Measurements from ENCODE around the gene SSMEM1. TPM values are rescaled to one million over a fixed set of nuclear protein-coding genes. Genes with fewer than 3 reads are reported as not detected.
"Not testable (repeated sequence)": the region's sequence is repeated elsewhere in the genome, so short reads cannot be mapped to it uniquely, and the experiment has no call there.

Gene SSMEM1
- total RNA-seq, 1 donor from 2014 or later, result not detected

DNA sequence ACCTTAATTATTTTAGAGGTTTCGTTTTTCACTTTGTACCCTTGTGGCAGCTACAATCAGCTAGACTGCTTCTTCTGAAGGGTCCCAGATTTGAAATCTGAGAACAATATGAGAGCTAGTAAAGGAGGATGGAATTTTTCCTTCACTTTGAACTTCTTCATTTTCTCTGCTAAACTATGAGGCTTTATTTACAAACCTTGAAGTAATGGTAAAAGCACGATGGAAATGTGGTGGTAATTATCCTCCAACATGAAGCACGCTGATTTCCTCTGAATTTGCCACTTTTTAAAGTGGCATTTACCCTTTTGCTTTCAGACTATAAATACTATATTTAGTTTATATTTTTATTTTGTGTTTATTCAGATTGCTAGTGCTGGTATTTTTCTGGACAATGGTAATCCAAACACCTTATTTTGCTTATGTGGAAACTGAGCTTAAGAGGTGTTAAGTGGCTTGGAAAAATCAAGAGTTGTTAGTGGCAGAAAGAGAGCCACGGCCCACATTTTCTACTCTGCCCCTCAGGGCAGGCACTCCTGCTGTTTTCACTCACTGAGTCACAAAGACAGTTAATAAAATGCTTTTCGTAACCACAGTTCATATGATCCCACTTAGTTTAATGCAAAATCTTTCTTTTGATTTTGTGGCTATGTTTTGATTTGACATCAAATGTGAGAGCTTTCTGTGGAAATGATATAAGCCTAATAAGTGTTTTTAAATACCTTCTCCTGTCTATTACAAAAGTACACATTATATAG is 2.7 kb downstream of the SSMEM1 start:
- intact Hi-C loops (cut with micrococcal nuclease), result no loop called here

DNA sequence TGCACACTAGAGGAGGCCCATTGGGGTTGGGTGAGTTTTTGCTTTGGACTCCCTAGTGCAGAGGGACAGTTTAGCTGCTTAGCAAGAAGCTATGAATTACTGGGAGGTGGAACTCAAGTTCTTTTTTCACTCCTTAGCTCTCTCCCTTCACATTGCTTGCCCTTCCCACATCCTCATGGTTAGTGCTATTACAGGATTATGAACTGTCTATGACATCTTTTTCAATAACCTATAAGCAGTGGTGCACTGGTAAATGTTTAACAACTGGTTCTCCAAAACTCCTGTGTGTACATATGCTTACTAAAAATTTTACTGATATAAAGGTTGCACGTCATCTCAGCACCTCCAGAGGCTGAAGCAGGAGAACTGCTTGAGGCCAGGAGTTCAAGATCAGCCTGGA is 6.2 kb downstream of the SSMEM1 start:
- intact Hi-C loops (cut with micrococcal nuclease), result no loop called here

DNA sequence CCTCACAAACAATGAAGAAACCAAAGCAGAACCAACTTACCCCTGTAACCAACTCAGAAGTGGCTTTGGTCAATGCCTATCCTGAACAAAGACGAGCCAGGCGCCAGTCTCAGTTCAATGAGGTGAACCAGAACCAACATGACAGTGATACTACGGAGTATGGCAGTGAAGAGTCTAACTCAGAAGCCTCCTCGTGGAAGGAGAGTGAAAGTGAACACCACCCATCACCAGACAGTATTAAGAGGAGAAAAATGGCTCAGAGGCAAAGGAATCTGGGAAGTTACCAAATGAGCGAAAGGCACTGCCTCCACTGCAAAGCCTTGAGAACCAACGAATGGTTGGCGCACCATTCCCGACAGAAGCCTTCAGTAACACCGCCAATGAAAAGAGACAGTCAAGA is 8.4 kb downstream of the SSMEM1 start:
- intact Hi-C loops (cut with micrococcal nuclease), result no loop called here

DNA sequence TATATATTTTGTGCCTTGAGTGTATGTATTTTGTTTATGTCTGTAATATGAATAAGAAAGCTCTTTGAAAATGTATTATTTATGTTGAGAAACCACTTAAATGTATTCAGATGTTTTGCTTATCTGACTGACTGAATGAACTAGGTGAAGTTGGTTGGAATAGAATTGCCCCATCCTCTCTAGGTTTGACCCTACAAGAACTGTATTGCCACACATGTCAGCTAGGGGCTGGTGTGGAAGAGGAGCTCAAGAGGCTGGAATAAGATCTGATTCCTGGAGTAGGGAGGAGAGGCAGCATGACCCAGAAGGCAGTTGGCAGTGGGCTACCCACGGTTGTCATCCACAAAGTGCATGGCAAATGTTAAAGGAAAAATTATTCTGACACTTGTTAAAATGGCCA is 9.1 kb downstream of the SSMEM1 start:
- intact Hi-C loops (cut with micrococcal nuclease), result no loop called here

DNA sequence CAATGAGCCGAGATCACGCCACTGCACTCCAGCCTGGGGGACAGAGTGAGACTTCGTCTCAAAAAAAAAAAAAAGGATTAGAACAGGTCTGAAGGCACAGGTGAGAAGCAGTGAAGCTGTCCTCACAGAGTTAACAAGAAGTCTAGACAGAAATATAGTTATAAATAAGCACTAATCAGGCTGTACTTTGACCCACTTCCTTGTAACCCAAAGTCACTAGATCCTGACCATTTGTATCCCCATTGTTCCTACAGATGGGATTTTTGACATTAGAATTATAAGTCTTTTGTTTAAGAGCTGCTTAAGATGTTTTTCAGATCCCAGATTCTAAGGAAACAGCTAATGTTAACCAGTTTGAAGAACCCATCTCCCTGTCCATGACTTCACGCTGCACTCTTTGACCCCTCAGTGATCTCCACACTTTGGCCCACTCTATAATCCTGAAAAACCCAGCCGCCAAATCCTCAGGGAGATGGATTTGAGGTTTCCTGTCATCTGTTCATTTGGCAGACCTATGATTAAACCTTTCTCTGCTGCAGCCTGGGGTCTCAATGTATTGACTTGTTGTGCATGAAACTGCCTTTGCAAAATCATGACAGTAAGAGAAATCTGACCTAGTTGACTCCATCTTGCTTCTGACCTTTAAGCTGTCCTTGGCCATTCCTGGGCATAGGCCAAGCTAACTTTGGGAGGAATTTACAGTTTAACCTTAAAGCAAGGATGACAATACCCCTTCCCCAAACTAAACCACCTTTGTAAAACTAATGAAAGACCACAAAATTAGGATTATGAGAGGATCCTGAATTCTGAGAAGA is 11.4 kb downstream of the SSMEM1 start:
- intact Hi-C loops (cut with micrococcal nuclease), result no loop called here

DNA sequence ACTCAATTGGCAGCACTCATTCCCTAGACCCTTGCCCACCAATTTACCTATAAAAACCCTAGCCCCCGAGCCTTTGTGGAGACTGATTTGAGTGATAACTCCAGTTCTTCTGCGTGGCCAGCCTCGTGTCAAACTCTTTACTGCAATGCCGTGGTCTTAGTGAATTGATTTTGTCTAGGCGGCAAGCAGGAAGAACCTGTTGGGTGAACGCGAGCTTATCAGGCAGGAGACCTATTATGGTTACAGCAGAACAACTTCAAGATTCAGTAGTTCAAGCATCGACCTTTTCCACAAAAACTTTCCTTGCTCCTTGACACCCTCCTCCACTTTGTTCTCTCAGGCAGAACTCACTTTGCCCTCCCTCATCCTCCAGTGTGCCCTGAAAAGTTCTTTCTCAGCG is 12.2 kb downstream of the SSMEM1 start:
- intact Hi-C loops (cut with micrococcal nuclease), result no loop called here

DNA sequence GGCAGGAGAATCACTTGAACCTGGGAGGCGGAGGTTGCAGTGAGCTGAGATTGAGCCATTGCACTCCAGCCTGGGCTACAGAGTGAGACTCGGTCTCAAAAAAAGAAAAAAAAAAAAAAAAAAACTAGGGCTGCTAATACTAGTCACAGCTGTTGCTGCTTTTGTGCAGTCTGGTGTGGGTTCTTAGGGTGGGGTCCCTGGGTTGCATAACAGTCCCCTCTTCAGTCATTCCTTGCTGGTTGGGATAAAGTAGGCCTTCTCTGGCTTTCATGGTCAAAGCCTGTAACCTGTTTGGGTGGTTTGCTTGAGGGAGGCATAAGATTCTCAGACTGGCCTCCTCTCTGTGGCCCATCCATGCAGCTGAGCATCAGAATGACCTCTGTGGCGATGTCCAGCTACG is 14.1 kb downstream of the SSMEM1 start:
- intact Hi-C loops (cut with micrococcal nuclease), result no loop called here

DNA sequence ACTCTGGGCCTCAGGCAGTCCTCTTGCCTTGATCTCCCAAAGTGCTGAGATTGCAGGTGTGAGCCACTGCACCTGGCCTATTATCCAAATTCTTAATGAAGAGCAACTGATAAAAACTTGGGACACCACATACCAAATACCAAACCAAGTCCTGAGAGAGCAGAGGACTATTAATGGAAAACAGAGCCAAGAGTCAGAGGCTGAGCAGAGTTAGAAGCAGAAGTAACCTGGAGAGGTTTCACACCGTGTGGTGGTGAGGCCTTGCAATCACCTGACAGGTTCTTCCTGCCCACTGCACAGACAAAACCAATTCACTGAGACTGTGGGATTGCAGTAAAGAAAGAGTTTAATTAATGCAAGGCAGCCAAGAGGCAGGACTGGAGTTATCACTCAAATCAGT is 16.0 kb downstream of the SSMEM1 start:
- intact Hi-C loops (cut with micrococcal nuclease), result no loop called here

DNA sequence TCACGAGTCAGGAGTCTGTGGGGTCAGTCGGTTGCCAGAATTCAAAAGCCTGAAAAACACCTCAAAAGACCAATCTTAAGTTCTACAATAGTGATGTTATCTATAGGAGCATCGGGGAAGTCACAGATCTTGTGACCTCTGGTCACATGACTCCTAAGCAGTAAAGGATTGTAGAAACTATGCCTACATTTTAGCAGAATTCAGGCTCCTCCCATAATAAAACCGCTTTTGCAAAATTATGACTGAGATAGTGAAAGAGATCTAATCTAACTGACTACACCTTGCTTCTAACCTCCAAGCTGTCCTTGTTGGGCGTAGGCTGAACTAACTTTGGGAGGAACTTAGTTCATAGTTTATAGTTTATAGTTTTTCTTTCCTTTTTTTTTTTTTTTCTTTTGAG is 16.6 kb downstream of the SSMEM1 start:
- intact Hi-C loops (cut with micrococcal nuclease), result no loop called here

DNA sequence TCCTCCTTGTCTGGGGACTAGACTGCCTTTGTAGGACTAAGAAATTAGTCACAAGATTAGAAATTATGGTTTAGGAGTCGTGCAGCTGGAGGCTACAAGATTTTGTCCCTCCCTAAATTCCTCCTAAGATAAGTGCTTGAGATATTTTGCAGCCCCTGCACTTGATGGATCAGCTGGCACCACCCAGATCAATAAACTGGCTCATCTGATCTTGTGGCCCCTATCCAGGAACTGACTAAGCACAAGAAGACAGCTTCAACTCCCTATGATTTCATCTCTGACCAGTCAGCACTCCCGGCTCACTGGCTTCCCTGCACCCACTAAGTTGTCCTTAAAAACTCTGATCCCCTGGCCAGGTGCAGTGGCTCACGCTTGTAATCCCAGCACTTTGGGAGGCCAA is 17.3 kb downstream of the SSMEM1 start:
- intact Hi-C loops (cut with micrococcal nuclease), result not testable (repeated sequence)

DNA sequence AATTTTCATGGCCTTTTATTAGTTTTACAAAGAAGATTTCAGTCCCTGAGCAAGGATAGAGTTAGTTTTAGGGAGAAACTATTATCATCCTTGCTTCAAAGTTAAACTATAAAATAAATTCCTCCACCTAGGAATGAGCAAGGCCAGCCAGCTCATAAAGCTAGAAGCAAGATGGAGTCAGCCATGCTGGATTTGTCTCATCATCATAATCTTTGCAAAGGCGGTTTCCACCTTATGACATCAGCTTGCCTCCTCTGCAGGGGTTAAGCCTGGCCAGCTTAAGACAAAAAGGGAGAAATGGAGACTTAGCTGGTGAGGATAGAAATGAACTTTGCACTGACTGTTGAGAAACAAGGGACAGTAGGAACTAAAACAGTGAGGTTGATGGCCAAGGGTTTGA is 18.7 kb downstream of the SSMEM1 start:
- intact Hi-C loops (cut with micrococcal nuclease), result no loop called here

DNA sequence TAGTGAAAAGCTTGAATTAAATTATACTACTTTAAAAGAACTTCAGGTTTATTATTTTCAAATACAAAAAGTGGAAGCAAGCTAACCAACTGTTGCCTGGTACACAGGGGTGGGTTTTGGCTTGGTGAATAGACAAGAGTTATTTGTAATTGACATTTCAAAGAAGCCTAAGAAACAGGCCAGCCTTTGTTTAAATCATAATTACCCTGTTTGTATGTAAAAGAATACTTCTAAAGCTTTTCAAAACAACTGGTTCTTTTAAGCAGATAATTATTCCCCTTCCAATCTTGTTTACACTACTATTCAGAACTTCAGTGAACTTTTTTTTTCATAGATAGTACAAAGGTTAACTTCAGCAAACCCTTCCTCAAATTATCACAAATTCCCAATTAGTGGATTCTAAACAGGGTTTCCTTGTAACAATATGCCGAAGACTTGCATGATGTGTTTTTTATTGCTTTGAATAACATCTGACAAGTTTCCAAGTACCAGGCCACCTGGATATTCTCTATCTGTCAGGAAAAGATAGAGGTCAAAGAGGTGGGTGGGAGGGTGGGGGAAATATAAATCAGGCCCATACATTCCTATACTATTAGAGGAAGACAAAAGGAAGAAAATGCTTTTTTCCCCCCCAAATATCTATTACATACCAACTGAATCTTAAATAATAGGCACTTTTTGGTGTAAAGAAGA is 20.4 kb downstream of the SSMEM1 start:
- intact Hi-C loops (cut with micrococcal nuclease), result no loop called here

DNA sequence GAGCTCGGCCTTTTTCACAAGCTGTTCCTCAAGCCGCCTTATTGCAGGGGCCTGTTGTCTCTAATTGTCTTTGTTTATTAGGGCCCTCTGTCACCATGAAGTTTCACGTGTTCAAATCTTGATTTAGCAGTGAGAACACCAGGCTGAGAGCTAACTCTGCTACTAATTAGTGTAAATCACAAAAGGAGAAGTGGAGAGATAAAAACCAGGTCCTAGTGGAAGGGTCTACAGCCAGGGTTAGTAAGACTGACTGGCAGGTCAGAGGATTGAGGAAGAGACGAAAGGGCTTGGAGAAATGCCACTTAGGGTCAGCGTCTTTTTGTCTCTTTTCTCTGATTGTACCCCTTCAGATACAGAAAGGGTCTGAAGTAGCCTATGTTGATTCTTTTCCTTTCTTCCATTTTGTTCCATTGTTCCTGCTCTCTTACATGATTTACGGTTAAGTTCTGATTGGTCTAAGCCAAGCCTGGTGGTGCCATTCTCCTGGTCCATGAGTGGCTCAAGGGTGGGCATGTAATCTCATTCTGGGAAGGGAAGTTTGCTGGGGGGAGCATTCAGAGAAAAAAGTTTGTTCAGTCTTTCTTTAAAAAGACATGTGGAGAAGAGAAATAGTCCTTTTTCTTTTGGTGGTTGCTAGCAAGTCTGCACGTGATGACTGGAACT is 21.3 kb downstream of the SSMEM1 start:
- intact Hi-C loops (cut with micrococcal nuclease), result no loop called here

DNA sequence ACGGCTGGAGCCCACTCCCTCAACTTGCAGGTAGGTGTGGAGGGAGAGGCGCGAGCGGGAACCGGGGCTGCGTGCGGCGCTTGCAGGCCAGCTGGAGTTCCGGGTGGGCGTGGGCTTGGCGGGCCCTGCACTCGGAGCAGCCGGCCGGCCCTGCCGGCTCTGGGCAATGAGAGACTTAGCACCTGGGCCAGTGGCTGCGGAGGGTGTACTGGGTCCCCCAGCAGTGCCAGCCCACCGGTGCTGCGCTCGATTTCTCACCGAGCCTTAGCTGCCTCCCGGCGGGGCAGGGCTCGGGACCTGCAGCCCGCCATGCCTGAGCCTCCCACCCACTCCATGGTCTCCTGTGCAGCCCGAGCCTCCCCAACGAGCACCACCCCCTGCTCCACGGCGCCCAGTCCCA is 22.3 kb downstream of the SSMEM1 start:
- intact Hi-C loops (cut with micrococcal nuclease), result not testable (repeated sequence)

DNA sequence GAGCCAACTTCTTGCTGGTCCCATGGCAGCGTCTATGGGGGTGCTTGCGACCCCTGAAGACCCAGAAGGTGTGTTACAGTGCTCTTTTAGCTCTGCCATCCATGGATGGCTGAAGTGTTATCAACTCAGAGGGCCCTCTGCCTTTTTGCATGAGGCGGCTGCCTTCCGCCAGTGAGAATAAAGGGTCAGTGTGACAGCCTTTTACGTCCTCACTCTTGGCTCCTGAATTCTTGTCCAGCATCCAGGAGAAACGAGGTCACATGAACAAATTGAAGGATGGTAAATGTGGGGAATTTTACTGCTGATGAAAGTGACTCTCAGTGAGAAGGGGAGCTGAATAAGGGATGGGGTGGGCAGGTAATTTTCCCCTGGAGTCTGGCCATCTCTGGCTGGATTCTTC is 24.1 kb downstream of the SSMEM1 start:
- intact Hi-C loops (cut with micrococcal nuclease), result no loop called here

DNA sequence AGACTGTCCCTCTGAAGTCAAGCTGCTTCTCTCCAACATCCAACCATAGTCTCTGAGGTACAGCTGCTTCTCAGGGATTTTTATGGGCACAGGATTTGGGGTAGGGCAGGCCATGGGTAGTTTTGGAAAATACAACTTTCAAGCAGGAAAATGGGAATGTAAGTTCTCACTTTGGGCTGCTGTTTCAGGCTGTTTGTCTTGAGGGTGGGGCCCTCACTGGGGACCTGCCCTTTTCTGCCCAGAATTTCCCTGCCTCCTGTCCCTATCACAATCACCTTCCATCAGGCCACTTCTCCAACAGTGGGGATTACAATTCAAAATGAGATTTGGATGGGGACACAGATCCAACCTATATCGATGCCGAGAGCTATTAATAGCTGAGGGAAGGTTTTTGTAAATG is 24.5 kb downstream of the SSMEM1 start:
- intact Hi-C loops (cut with micrococcal nuclease), result no loop called here

DNA sequence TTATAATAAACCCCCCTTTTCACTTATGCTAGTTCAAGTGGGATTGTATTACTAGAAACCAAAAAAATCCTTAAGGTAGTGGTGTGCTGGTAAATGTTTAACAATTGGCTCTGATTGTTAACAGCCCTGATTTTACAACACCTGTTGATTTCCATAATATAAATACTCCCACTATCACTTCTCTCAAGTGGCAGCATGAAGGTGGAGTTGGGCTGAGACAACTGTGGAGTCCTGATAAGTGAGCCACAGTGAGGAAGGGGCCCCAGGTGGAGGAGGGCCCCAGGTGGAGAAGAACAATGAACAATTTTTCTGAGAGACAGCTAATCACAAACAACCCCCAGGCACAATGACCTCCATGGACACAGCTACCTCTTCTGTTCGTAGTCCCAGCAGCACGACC is 26.4 kb downstream of the SSMEM1 start:
- intact Hi-C loops (cut with micrococcal nuclease), result no loop called here

DNA sequence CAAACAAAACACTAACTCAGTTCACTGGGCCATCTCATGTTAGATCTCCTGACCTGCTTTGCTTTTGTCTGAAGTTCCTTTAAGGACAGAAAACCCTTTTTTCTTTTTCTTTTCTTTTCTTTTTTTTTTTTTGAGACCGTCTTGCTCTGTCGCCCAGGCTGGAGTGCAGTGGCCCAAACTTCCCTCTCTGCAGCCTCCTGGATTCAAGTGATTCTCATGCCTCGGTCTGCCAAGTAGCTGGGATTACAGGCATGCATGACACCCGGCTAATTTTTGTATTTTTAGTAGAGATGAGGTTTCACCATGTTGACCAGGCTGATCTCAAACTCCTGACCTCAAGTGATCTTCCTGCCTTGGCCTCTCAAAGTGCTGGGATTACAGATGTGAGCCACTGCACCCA is 28.7 kb downstream of the SSMEM1 start:
- intact Hi-C loops (cut with micrococcal nuclease), result not testable (repeated sequence)

DNA sequence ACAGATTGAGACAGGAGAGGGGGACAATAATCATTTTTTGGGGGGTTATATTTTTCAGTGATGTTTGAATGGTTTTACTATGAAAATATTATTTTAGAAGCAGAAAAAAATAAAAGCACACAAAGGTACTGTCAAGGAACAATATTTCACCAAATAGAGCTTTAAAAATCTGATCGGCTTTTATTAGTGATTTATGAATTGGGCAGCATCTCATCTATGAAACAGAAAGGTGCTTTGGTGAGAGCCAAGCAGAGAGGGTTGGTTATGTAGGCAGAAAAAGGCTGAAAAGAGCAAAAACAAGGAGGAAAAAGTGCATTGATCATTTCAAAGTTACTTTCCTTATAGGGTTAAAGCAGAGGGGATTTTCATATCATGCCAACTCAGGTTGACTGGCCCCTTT is 32.6 kb downstream of the SSMEM1 start:
- intact Hi-C loops (cut with micrococcal nuclease), result loop anchor here (5.0 kb wide), 1 partner anchor 497 kb away; no protein-coding TSS in a partner anchor

DNA sequence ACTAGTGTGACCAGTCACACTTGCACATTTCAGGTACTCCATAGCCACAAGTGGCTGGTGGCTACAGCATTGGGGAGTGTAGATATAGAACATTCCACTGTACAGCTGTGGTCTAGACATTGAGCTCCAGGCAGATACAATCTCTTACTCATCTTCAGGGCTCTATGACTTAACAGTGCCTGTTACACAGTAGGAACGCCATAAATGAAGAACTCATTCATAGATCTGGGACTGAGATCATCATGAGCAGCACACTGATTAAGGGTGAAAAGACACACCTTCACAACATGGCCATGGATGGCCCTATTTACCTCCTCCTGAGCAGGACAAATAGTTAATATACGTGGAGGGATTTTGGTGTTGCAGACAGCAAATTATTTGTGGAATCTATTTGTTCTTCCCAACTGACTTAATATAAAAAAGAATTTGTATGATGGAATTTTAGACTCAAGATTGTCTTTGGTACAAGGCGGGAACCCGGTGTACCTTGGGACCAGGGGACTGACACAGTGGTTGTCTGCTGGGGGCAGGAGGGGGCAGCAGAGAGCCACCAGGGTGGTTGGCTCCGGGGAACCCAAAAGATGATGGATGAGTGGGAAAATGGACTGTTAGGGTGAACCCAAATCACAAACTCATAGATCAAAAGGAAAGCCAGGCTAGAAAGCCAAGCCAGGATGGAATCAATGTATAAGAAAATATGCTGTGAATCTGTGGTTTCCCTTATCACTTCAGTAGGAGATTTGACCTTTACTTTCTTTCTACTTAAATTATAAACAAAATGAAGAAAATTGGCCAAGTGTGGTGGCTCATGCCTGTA is 34.7 kb downstream of the SSMEM1 start:
- intact Hi-C loops (cut with micrococcal nuclease), result loop anchor here (1.0 to 5.0 kb wide), 7 partner anchors 170 to 590 kb away; no protein-coding TSS in a partner anchor

DNA sequence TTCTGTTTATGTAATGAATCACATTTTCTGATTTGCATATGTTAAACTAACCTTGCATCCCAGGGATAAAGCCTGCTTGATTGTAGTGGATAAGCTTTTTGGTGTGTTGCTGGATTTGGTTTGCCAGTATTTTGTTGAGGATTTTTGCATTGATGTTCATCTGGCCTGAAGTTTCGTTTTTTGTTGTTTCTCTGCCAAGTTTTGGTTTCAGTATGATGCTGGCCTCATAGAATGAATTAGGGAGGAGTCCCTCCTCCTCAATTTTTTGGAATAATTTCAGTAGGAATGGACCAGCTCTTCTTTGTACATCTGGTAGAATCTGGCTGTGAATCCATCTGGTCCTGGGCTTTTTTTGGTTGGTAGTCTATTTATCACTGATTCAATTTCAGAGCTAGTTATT is 35.8 kb downstream of the SSMEM1 start:
- intact Hi-C loops (cut with micrococcal nuclease), result loop anchor here (2.0 to 5.0 kb wide), 2 partner anchors 243 to 494 kb away; no protein-coding TSS in a partner anchor

Measured in T-helper 1 cell treated with Interleukin-12 subunit alpha and Interleukin-12 subunit beta and Interleukin-4 antibody, amounts not matched to agents 30 ng/mL and 1 ng/mL, for 36 hours (primary cell).